ENCODE results near the gene BPIFA3. TPM values are rescaled to one million over a fixed set of nuclear protein-coding genes. Genes with fewer than 3 reads are reported as not detected.

Gene BPIFA3
- total and polyA plus RNA-seq, 2 of the 13 experiments (the other 11 are each of a cell fraction or from before 2014, with no cell fraction given), result not detected

DNA sequence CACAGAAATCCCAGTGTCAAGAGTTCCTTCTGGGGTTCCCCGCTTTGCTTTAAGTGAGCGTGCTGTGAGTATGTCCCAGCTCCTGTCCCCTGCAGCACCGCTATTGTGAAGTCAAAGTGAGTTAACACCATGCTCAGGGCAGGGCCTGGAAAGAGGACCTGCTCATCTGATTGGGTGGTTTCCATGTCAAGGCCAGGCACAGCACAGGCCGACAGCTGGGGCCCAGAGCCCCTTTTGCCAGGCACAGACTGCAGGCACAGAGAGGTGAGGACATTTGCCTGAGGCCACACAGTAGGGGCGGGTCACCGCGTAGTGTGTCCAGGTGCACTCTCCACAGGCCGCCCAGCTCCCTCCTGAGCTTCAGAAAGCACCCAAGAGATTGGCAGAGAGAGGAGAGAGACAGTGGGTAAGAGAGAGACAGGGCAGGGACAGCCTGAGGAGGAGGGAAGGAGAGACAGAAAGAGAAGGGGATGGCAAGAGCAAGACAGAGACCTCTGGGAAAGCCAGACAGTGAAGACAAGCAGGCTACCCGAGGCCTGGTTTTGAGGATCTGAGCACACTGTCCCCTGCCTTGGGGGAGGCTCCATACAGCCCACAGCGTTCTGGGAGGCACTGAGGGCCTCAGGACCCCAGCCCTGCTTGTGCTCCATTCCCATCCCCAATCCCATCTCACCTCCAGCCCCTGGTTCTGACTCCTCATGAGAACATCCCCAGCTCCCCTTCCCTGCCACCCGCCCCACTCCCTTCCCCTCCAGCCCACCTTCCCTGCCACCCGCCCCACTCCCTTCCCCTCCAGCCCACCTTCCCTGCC is 59.4 kb downstream of the BPIFA3 start (continued):
- TF ChIP-seq, protein P1, sequence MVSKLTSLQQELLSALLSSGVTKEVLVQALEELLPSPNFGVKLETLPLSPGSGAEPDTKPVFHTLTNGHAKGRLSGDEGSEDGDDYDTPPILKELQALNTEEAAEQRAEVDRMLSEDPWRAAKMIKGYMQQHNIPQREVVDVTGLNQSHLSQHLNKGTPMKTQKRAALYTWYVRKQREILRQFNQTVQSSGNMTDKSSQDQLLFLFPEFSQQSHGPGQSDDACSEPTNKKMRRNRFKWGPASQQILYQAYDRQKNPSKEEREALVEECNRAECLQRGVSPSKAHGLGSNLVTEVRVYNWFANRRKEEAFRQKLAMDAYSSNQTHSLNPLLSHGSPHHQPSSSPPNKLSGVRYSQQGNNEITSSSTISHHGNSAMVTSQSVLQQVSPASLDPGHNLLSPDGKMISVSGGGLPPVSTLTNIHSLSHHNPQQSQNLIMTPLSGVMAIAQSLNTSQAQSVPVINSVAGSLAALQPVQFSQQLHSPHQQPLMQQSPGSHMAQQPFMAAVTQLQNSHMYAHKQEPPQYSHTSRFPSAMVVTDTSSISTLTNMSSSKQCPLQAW (CRISPR knock-in tag; IDR thresholded peaks at IDR 0.05), result 0 out of 2 replicates have a peak, but pooled peaks have one; percentile 5
- no peak for TF ChIP-seq ZNF615 (CRISPR knock-in tag; IDR thresholded peaks at IDR 0.05; ENCODE audit: borderline replicate concordance)
- peak; percentile 17; the same call in 1 of the 2 replicates for TF ChIP-seq CBX5 (CRISPR knock-in tag; IDR thresholded peaks at IDR 0.05; ENCODE audit: borderline replicate concordance)
- no peak for TF ChIP-seq ELF3 (CRISPR knock-in tag; IDR thresholded peaks at IDR 0.05)
- TF ChIP-seq ZNF292 (CRISPR knock-in tag; IDR thresholded peaks at IDR 0.05; ENCODE audit: borderline replicate concordance, low read depth), result peak; percentile 97; the same call in 1 of the 2 replicates
- peak; percentile 100 for TF ChIP-seq ZMYM3 (CRISPR knock-in tag; IDR thresholded peaks at IDR 0.05)
- no peak for TF ChIP-seq ZBTB40 (IDR thresholded peaks at IDR 0.05)
- peak; percentile 70 for TF ChIP-seq ZBTB40 (CRISPR knock-in tag; IDR thresholded peaks at IDR 0.05)
- TF ChIP-seq ZNF276 (CRISPR knock-in tag; IDR thresholded peaks at IDR 0.05; ENCODE audit: low read depth), result no peak
- TF ChIP-seq IKZF5 (CRISPR knock-in tag; IDR thresholded peaks at IDR 0.05), result peak; percentile 54; the same call in 1 of the 2 replicates
- TF ChIP-seq ZNF709 (CRISPR knock-in tag; IDR thresholded peaks at IDR 0.05), result 0 out of 2 replicates have a peak, but pooled peaks have one; percentile 14
- TF ChIP-seq RAD51 (IDR thresholded peaks at IDR 0.05; ENCODE audit: borderline replicate concordance), result no peak
- 0 out of 2 replicates have a peak, but pooled peaks have one; percentile 12 for TF ChIP-seq ZNF724P (CRISPR knock-in tag; IDR thresholded peaks at IDR 0.05; ENCODE audit: borderline replicate concordance)

All from HepG2 (cell line).